ENCODE results near the gene GBX2. TPM values are rescaled to one million over a fixed set of nuclear protein-coding genes. Genes with fewer than 3 reads are reported as not detected.

Gene GBX2
- total RNA-seq, 8 experiments from 2014 or later: 0.36 to 25.3 (median 9.2) TPM; not detected in 2

DNA sequence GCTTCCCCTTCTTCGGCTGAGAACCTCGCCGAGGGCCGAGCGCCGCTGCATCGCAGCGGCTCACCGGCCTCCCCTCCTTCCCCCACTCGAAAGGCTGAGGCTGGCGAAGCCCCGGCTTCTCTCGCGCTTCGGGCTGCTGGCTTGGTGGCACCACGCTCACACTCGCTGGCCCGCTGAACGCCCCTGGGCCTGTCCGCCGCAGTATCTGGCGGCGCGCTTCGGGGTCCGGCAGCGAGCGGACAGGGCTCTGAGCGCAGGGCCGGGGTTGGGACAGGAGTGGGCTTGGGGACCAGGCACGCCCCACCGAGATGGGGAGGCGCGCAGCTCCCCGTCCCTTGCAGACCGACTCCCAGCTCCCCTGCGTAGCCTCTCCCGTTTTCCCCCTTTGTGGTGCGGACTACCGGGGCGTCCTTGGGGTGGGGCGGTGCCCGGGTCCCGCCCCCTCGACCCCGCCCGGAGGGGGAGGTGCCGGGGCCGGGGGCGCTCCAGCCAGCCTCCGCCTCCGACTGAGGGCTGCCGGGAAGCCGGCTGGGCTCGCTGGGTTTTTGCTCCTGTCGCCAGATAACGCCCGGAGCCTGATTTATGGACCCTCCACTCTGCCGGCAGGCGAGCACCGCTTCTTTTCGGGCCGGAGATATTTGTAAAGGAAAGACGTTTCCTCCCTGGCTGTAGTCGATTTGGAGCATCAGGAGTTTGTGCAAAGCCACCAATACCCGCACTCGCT lies 3.8 kb downstream of the GBX2 start:
- Histone ChIP-seq H3K4me1 (replicated peaks in 1 of 2) (peaks cover 54 to 57% of the 10 kb centered on the region in 2 donors), H3K4me3 (peak overlapping the region; percentile 22 to 55 (median 45)), H3K27ac (peak overlapping the region; percentile 63 to 86)
- in situ Hi-C loops (cut with MboI; ENCODE audit: low pct_unique_long_range_greater_than_20kb in 2 of 9, low sequenced_read_pairs in 9 of 9, unreplicated experiment in 9 of 9): no loop called here
- 0 to 17% (median 0%) methylated on average over 1 to 34 of the region's 67 CpGs; no CpG with 5 or more reads in 4 of the 10 experiments for whole genome bisulfite sequencing, 10 experiments
- ATAC-seq (replicated peaks in 6 of 8): peak in 5 of 8 experiments; percentile 15 to 39 (median 33)

DNA sequence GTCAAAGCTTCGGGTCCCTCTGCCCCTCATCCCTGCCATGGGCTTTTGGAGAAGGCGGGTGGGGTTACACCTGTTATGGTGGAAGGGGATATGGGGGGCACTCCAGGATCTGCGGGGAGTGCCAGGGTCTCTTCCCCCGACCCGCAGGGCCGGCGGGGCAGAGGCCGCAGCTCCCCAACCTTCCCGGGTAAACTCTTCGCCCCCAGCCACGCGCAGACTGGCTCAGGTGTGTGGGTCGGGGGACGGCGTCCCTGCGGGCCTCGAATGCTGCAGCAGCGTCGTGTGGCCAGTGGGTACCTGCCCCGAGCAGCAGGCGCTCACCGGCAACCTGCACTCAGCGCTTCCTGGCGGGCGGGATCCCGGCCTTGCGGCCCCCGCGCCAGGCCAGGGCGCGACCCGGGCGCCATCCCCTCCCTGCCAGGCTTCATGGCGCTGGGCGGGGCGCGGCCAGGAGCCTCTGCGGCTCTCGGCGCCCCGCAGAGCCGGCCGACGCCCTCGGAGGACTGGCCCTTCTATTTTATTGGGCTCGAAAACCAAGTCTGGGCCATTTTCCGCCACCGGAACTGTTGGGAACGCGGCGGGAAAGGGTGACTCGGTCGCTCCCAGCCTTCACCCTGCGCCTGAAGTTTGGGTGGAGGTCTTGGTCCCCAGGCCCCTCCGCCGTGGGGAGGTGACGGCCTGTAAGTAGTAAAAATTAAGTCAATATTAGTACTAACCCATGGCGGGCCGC lies 4.5 kb downstream of the GBX2 start:
- 14 to 54% (median 31%) methylated on average over 6 to 16 of the region's 59 CpGs; no CpG with 5 or more reads in 7 of the 10 experiments for WGBS, 10 experiments
- no peak for ATAC-seq (replicated peaks in 6 of 8)
- Histone ChIP-seq H3K4me3 (peak overlapping the region; percentile 22 to 55 (median 45)), H3K27ac (peak overlapping the region; percentile 63 to 86), H3K4me1 (replicated peaks in 1 of 2) (peaks cover 61 to 63% of the 10 kb centered on the region in 2 donors)
- in situ Hi-C loops (cut with MboI; ENCODE audit: low pct_unique_long_range_greater_than_20kb in 2 of 9, low sequenced_read_pairs in 9 of 9, unreplicated experiment in 9 of 9): no loop called here

- WGBS, 10 experiments: 7 to 53% (median 17%) methylated on average over 1 to 10 of the region's 33 CpGs; no CpG with 5 or more reads in 2 of the 10 experiments
- peak in 5 of 8 experiments; percentile 39 to 63 (median 58) for ATAC-seq (replicated peaks in 6 of 8)
- in situ Hi-C loops (cut with MboI; ENCODE audit: low pct_unique_long_range_greater_than_20kb in 2 of 9, low sequenced_read_pairs in 9 of 9, unreplicated experiment in 9 of 9): no loop called here
- Histone ChIP-seq H3K4me3 (no peak overlapping the region), H3K4me1 (replicated peaks in 1 of 2) (peaks cover 62 to 63% of the 10 kb centered on the region in 2 donors), H3K27ac (peak overlapping the region; percentile 63 to 86)
Measured at GRCh38 chr2:236162882-236163470, 5.2 kb downstream of the GBX2 start.

DNA sequence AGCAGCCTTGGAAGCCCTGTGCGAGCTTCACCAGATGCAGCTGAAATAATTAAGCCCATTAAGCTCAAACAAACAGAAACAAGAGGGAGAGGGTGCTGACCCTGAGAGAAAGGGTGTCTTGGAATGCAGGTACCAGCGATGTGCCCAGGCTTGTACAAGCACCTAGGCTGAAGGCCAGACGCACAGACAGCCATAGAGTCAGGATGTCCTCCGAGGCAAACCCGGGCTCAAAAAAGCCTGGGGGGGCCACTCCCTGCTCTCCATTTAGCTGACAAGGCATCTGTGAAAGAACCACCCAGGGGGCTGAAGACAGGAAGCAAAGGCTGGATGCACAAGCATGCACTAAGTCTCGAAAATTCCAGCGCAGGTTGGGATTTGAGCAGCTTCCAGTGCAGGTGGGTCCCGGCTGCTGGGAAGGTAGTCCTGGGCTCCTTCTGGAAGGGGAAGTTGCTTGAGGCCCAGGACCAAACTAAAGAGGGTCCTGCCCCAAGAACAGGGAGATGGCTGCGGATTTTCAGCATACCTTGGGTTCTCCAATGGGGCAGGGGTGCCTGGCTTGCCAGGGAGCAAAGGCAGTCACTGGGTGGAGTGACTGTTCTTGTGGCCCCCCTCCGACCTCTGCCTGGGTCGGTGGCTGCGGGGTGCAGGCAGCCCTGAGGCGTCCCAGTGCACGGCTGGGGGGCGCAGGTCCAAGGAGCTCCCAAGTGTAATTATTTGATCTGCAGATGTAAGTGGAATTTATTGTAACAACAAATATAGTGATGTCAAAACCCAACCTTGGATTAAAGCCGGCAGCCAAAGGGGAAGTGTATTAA lies 5.9 kb downstream of the GBX2 start:
- Histone ChIP-seq H3K27ac (peak overlapping the region; percentile 6 to 66), H3K4me3 (no peak overlapping the region), H3K4me1 (replicated peaks in 1 of 2) (peaks cover 62 to 63% of the 10 kb centered on the region in 2 donors)
- WGBS, 10 experiments: 17 to 74% (median 64%) methylated on average over 3 to 12 of the region's 16 CpGs; no CpG with 5 or more reads in 3 of the 10 experiments
- in situ Hi-C loops (cut with MboI; ENCODE audit: low pct_unique_long_range_greater_than_20kb in 2 of 9, low sequenced_read_pairs in 9 of 9, unreplicated experiment in 9 of 9): no loop called here
- peak in 1 of 8 experiments; percentile 5 for ATAC-seq (replicated peaks in 6 of 8)

GRCh38 chr2:236161531-236161930 lies 6.7 kb downstream of the GBX2 start:
- H3K4me3 ChIP-seq: no peak overlapping the region
- H3K27ac ChIP-seq: peak overlapping the region; percentile 6 to 66
- ATAC-seq (replicated peaks in 6 of 8): no peak
- peaks cover 65% of the 10 kb centered on the region in 2 donors for H3K4me1 ChIP-seq (replicated peaks in 1 of 2)
- 0 to 81% (median 70%) methylated on average over 1 to 11 of the region's 12 CpGs; no CpG with 5 or more reads in 4 of the 10 experiments for WGBS, 10 experiments
- in situ Hi-C loops (cut with MboI; ENCODE audit: low pct_unique_long_range_greater_than_20kb in 2 of 9, low sequenced_read_pairs in 9 of 9, unreplicated experiment in 9 of 9): no loop called here

DNA sequence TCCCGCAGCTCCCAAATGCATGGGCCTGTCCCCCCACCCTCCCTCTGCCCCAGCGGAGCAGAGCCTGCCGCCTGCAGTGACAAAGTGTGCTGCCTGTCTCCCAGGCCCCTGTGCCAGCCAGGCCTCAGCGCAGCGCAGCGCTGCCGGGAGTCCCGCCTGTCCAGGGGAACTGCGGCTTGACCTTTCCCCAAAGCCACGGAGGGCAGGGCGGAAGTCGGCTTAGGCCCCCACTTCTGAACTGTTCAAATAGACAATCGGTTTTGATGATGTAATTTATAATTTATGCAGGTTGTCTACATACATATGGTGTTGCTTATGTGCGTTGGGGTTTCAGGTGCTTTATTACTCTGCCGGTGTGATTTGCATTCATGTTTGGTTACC lies 7.1 kb downstream of the GBX2 start:
- in situ Hi-C loops (cut with MboI; ENCODE audit: low pct_unique_long_range_greater_than_20kb in 2 of 9, low sequenced_read_pairs in 9 of 9, unreplicated experiment in 9 of 9): no loop called here
- Histone ChIP-seq H3K4me1 (replicated peaks in 1 of 2) (peaks cover 65% of the 10 kb centered on the region in 2 donors), H3K27ac (peak overlapping the region in 1 of 2 donors; percentile 66), H3K4me3 (no peak overlapping the region)
- ATAC-seq (replicated peaks in 6 of 8): no peak
- 38 to 80% (median 50%) methylated on average over 1 to 14 of the region's 15 CpGs; no CpG with 5 or more reads in 6 of the 10 experiments for WGBS, 10 experiments

- in situ Hi-C loops (cut with MboI; ENCODE audit: low pct_unique_long_range_greater_than_20kb in 2 of 9, low sequenced_read_pairs in 9 of 9, unreplicated experiment in 9 of 9): no loop called here
- 0 to 100% methylated on average over 1 to 2 of the region's 22 CpGs; no CpG with 5 or more reads in 8 of the 10 experiments for WGBS, 10 experiments
- ATAC-seq (replicated peaks in 6 of 8): no peak
- Histone ChIP-seq H3K4me3 (no peak overlapping the region), H3K27ac (peak overlapping the region in 1 of 2 donors; percentile 17), H3K4me1 (replicated peaks in 1 of 2) (peaks cover 62 to 65% of the 10 kb centered on the region in 2 donors)
Measured at GRCh38 chr2:236160366-236161081, 7.7 kb downstream of the GBX2 start.

GRCh38 chr2:236159778-236160170 lies 8.4 kb downstream of the GBX2 start:
- no peak overlapping the region for H3K27ac ChIP-seq
- H3K4me1 ChIP-seq (replicated peaks in 1 of 2): peaks cover 56 to 59% of the 10 kb centered on the region in 2 donors
- ATAC-seq (replicated peaks in 6 of 8): no peak
- no CpG with 5 or more reads among the region's 33 CpGs for WGBS, 10 experiments
- no peak overlapping the region for H3K4me3 ChIP-seq
- in situ Hi-C loops (cut with MboI; ENCODE audit: low pct_unique_long_range_greater_than_20kb in 2 of 9, low sequenced_read_pairs in 9 of 9, unreplicated experiment in 9 of 9): no loop called here

DNA sequence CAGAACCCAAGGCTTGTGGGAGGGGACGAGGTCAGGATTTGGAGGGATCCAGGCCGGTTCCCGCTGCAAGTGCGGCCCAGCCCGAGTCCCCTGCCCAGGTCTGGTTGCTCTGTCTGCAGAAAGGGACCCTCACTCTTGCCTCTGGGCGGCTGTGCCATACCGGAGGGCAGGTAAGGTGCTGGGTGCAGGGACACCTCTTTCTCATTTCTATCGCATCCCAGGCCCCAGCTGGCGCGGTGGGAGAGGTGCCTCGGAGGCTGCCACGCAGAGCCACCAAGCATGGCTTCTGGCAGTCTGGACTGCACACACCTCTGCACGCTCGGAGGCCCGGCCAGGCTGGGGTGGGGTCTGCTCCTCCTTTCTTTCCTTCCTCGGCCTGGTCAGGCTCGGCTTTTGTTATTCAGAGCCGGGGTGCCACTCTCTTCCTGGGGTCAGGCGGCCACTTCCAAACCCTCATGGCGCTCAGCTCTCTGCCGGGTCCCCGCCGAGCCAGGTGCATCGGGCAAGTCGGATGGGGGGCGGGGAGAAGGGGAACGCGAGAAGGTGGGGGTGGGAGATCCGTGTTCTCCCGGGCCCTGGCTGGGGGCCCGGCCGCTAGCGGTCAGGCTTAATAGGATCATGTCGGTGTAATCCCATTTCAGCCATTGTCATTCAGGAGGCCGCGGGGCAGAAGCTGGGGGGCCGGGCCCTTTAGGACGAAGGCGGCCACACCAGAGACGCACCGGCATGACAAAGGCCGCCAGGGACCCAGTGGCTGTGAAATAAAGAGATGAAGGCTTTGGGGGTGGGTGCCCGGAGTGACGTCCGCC lies 9.0 kb downstream of the GBX2 start:
- no peak overlapping the region for H3K27ac ChIP-seq
- ATAC-seq (replicated peaks in 6 of 8): no peak
- 33 to 73% (median 53%) methylated on average over 2 to 7 of the region's 45 CpGs; no CpG with 5 or more reads in 6 of the 10 experiments for WGBS, 10 experiments
- H3K4me3 ChIP-seq: no peak overlapping the region
- in situ Hi-C loops (cut with MboI; ENCODE audit: low pct_unique_long_range_greater_than_20kb in 2 of 9, low sequenced_read_pairs in 9 of 9, unreplicated experiment in 9 of 9): no loop called here
- peaks cover 52 to 55% of the 10 kb centered on the region in 2 donors for H3K4me1 ChIP-seq (replicated peaks in 1 of 2)

GRCh38 chr2:236157815-236158498 lies 10.2 kb downstream of the GBX2 start:
- Histone ChIP-seq H3K4me1 (replicated peaks in 1 of 2) (peaks cover 40 to 43% of the 10 kb centered on the region in 2 donors), H3K4me3 (no peak overlapping the region), H3K27ac (no peak overlapping the region)
- in situ Hi-C loops (cut with MboI; ENCODE audit: low pct_unique_long_range_greater_than_20kb in 2 of 9, low sequenced_read_pairs in 9 of 9, unreplicated experiment in 9 of 9): no loop called here
- 70 to 100% (median 94%) methylated on average over 1 to 7 of the region's 10 CpGs; no CpG with 5 or more reads in 2 of the 10 experiments for WGBS, 10 experiments
- no peak for ATAC-seq (replicated peaks in 6 of 8)

DNA sequence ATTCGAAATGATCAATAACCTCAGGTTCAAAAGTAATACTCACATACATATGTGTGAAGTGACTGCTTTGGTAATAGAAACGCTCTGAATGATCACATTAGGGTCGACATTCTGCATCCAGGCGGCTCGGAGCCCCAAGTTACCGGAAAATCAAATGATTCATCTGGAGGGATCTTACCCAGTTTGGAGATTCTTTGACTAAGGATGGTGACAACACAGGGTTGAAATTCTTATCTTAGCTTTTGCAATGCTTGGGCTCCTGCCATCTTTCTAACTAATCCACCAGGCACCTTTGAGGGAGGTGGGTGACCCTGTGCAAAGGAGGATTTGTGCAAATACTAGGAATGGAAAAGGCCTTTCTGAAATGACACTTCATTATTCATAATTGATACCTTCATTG lies 10.8 kb downstream of the GBX2 start:
- no peak overlapping the region for H3K4me3 ChIP-seq

More for the DNA sequence above, 10.8 kb downstream of the GBX2 start:
- in situ Hi-C loops (cut with MboI; ENCODE audit: low pct_unique_long_range_greater_than_20kb in 2 of 9, low sequenced_read_pairs in 9 of 9, unreplicated experiment in 9 of 9): no loop called here
- 43 to 100% (median 87%) methylated on average over 1 to 6 of the region's 6 CpGs; no CpG with 5 or more reads in 2 of the 10 experiments for WGBS, 10 experiments
- Histone ChIP-seq H3K27ac (no peak overlapping the region), H3K4me1 (replicated peaks in 1 of 2) (peaks cover 36 to 39% of the 10 kb centered on the region in 2 donors)
- no peak for ATAC-seq (replicated peaks in 6 of 8)

All from motor neuron (in vitro differentiated cells).